A172 (cell line): ENCODE data around the gene CGRRF1. TPM values are rescaled to one million over a fixed set of nuclear protein-coding genes. Genes with fewer than 3 reads are reported as not detected.

Experiments
- DNase-seq: peaks from one replicate; pipeline ENCODE4 v3.0.0-alpha.2; 2015; ENCODE audit warnings: low spot score
- total RNA-seq: library from RNA; depleted of rRNA; stranded (reverse); fragments of >200 nt; shearing (Covaris generic); gene quantifications from 2 replicates; pipeline ENCODE4 v1.2.3, GENCODE V29; 2014; rRNA removed

CGRRF1 gene
- total RNA-seq, result 10.9 and 12.9 TPM in 2 replicates

DNA sequence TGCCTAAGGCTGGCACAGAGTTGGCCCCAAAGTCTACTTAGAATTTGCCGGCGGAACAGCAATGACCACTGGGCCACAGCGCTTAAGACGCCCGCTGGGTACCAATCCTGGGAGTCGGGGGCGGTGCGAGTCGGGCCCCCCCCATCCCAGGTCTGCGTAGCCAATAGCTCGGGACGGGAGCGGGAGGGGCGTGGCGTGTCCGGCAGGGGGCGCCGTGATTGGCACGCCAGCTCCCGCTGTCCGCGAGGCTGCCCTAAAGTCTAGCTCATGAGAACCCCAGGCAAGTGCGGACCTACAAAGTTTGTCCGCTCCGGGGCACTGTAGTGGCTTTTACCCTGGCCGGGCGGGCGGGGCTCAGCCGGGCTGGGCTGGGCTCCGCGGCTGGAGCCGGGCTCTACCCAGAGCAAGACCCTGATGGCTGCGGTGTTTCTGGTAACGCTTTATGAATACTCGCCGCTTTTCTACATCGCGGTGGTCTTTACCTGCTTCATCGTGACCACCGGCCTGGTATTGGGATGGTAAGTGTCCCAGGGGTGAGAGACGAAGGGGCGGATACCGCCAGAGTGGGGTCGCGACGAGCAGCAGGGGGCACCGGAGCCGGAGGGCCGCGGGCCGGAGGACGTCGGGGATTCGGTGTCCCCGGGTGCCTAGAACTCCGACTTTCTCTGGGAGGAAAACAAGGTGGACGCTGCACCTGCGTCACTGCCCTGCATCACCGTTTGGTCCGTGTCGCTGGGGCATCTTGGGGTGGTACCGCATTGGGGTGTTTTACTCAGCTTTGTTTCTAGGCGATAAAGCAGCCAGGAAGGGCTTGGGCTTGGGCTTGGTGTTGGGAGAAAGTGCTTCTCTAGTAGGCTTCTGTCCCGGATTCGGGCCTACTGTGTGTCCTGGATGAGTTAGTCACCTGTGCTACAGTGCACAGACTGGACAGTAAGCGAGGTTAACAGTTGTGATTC lies at the start of gene CGRRF1:
Gene CGRRF1 (plus strand): TSS at position 361 of the 956 bp plus-strand sequence. CDS start 54 bp downstream, at position 415.
- DNase-seq, result peak; percentile 88

DNA sequence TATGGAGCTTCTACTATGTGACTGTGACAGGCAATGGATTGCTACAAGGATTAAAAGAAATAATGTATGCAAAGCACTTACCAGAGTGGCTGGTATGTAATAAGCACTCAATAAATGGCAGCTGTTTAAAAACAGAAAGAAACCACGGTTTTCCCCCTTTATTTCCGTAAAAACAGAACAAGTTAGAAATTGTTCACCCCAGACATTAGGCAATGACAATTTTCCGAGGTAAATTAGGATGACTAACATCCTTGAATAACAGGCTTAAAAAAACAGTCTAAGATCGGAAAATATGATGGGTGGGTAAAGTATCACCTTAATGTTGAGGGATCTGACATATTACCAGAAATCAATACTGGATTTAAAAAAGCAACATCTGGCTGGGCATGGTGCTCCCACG lies 47.7 kb upstream of the CGRRF1 start:
- DNase-seq, result no peak

- DNase-seq, result no peak
Measured at GRCh38 chr14:54465654-54466053, 44.1 kb upstream of the CGRRF1 start.

- DNase-seq, result no peak
Measured at GRCh38 chr14:54467280-54467679, 42.4 kb upstream of the CGRRF1 start.

DNA sequence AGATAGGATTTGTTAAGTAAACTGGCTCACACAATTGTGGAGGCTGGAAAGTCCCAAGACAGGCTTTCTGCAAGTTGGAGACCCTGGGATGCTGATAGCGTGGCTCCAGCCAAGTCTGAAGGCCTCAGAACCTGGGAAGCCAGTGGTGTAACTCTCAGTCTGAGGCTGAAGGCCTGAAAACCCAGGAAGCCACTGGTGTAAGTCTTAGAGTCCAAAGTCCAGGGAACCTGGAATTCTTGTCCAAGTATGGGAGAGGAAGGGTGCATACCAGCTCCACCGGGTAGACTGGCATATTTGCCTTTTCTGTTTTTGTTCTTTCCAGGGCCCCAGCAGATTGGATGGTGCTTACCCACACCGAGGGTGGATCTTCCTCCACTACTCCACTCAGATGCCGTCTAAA lies 39.0 kb upstream of the CGRRF1 start:
- DNase-seq, result no peak

GRCh38 chr14:54471641-54472040 lies 38.1 kb upstream of the CGRRF1 start:
- DNase-seq, result no peak

GRCh38 chr14:54472315-54472714 lies 37.4 kb upstream of the CGRRF1 start:
- no peak for DNase-seq

GRCh38 chr14:54474232-54474793 lies 35.4 kb upstream of the CGRRF1 start:
- DNase-seq, result no peak

- DNase-seq, result no peak
Measured at GRCh38 chr14:54475187-54475899, 34.4 kb upstream of the CGRRF1 start.

GRCh38 chr14:54475911-54476310 lies 33.8 kb upstream of the CGRRF1 start:
- DNase-seq, result no peak

GRCh38 chr14:54478636-54479215 lies 31.0 kb upstream of the CGRRF1 start:
- DNase-seq, result no peak

GRCh38 chr14:54480830-54481562 lies 28.7 kb upstream of the CGRRF1 start:
- no peak for DNase-seq

- DNase-seq, result no peak
Measured at GRCh38 chr14:54481695-54482094, 28.0 kb upstream of the CGRRF1 start.

GRCh38 chr14:54483073-54483745 lies 26.5 kb upstream of the CGRRF1 start:
- no peak for DNase-seq

GRCh38 chr14:54483846-54484245 lies 25.9 kb upstream of the CGRRF1 start:
- no peak for DNase-seq

- no peak for DNase-seq
Measured at GRCh38 chr14:54486685-54487084, 23.0 kb upstream of the CGRRF1 start.

GRCh38 chr14:54487771-54488170 lies 21.9 kb upstream of the CGRRF1 start:
- DNase-seq, result peak; percentile 28

DNA sequence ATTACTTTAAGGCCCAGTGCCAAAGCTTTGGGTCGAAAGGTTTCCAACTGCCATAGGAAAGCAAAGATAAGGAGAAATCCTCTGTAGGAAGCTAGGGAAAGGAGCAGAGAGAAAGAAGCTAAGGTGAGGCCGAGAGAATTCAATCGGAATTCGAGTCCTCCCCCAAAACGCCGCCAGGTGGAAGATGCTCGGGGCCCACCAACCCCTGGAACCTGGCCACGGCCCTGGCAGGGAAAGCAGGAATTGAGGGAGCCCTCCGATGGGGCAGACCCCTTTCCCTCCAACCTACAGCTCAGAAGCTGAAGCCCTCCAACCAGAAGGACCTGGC lies 21.4 kb upstream of the CGRRF1 start:
- no peak for DNase-seq

DNA sequence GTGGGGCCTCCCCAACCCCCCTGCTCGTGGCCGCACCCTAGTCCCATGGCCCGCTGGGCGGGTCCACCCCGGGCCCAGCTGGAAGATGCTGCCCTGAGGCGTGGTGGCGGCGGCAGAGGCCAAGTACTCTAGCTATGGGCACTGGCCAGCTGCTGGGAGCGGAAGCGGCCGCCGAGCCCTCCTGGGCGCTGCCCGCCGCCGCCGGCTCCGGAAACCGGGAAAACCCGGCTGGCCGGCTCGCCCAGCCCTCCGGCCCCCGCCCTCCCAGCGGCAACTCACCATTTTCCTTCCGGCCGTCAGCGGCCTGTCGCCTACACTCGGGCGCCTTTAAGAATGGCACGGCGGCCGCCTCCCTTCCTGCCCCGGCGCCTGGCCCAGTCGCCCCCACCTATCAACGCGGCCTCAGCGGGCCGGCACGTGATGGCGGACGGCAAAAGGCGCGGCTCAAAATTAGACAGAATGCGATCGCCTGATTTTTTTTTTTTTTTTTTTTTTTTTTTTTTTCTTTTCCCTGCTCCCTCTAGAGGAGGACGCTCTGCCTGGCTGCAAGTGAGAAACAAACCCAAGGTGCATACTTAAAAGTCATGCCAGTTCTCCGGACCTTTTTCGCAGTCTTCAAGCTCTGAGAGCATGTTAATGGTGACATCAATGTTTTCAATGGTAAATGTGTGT lies 20.9 kb upstream of the CGRRF1 start, which contains the start of gene GMFB:
Gene GMFB (minus strand): TSS at position 335 of the 672 bp plus-strand sequence. CDS start 53 bp downstream, at position 282.
- peak; percentile 65 for DNase-seq

DNA sequence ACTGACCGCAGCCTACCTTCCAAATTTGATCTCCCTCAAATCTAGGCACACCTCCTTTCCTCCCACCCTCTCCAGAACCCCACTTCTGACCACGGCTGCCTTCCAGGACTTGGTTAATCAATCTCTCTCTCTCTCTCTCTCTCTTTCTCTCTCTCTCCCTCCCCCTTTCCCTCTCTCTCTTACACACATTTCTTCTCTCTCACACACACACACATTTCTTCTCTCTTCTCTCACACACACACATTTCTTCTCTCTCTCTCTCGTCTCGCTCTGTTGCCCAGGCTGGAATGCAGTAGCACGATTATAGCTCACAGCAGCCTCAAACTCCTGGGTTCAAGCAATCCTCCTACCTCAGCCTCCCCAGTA lies 20.4 kb upstream of the CGRRF1 start:
- no peak for DNase-seq
